Naive thymus-derived CD4-positive, alpha-beta T cell (primary cell): ENCODE measurements around the gene ITSN2. TPM values are rescaled to one million over a fixed set of nuclear protein-coding genes. Genes with fewer than 3 reads are reported as not detected.
"Not testable (repeated sequence)": the region's sequence is repeated elsewhere in the genome, so short reads cannot be mapped to it uniquely, and the experiment has no call there.

Experiments used
- ATAC-seq: fragments of 150-1000 bp; cut with Tn5 transposase; 2 replicates; pipeline ENCODE4 v1.10.0; 2021; ENCODE audit warnings: mild to moderate bottlenecking, moderate library complexity
- CTCF ChIA-PET: fragments of 350-600 bp; sonication (Branson Sonifier 250); formaldehyde crosslinking; loops from one replicate; lab custom pipeline; 2021; ENCODE audit warnings: antibody characterized with exemption; lab: Charles Lee
- POLR2A ChIA-PET: fragments of 350-600 bp; sonication (Branson Sonifier 250); formaldehyde crosslinking; loops from one replicate; lab custom pipeline; 2021; ENCODE audit warnings: antibody characterized with exemption, inconsistent platforms; lab: Charles Lee
- DNase-seq, 9 donors: peaks; one replicate each; pipeline versions ENCODE4 v3.0.0 to v3.0.0-alpha.2; 2020 to 2022; ENCODE audit warnings: mixed read lengths in 1 of 9
- H3K27ac ChIP-seq: one replicate; pipeline ENCODE4 v1.7.0; 2013; ENCODE audit warnings: mild to moderate bottlenecking, low read depth, low read length, moderate library complexity
- H3K27me3 ChIP-seq, 2 donors: one replicate each; pipeline ENCODE4 v1.7.0; 2013; ENCODE audit warnings: low read length in 2 of 2, mild to moderate bottlenecking in 2 of 2, moderate library complexity in 2 of 2; ENCODE audit not compliant: control insufficient read depth in 2 of 2, insufficient read depth in 2 of 2
- H3K36me3 ChIP-seq, 3 experiments: 1 replicate in 2 of 3; 2 replicates in 1 of 3; pipeline ENCODE4 v1.7.0; 2013; ENCODE audit warnings: low read length in 3 of 3, mild to moderate bottlenecking in 3 of 3, moderate library complexity in 1 of 3; ENCODE audit not compliant: insufficient read depth in 3 of 3, control insufficient read depth in 2 of 3
- H3K4me1 ChIP-seq, 2 donors: one replicate each; pipeline ENCODE4 v1.7.0; 2013; ENCODE audit warnings: low read length in 2 of 2, mild to moderate bottlenecking in 2 of 2, moderate library complexity in 1 of 2; ENCODE audit not compliant: control insufficient read depth in 2 of 2, insufficient read depth in 2 of 2
- H3K4me3 ChIP-seq: 2 replicates; pipeline ENCODE4 v1.7.0; 2013; ENCODE audit warnings: mild to moderate bottlenecking, low read length
- H3K9me3 ChIP-seq, 3 experiments: 1 replicate in 2 of 3; 2 replicates in 1 of 3; pipeline ENCODE4 v1.7.0; 2013; ENCODE audit warnings: low read length in 3 of 3; ENCODE audit not compliant: control insufficient read depth in 2 of 3
- H3K27ac Mint-ChIP-seq, 9 donors: one replicate each; pipeline ENCODE4 v1.8.0; 2020 to 2022; ENCODE audit warnings: mixed read lengths in 9 of 9, mild to moderate bottlenecking in 8 of 9, moderate library complexity in 5 of 9, inconsistent platforms in 2 of 9
- H3K27me3 Mint-ChIP-seq, 5 donors: one replicate each; pipeline ENCODE4 v1.8.0; 2021 to 2022; ENCODE audit warnings: mixed read lengths in 5 of 5, mild to moderate bottlenecking in 1 of 5
- H3K36me3 Mint-ChIP-seq, 5 donors: one replicate each; pipeline ENCODE4 v1.8.0; 2020 to 2022; ENCODE audit warnings: mixed read lengths in 5 of 5, mild to moderate bottlenecking in 3 of 5, inconsistent platforms in 1 of 5
- H3K4me1 Mint-ChIP-seq, 7 donors: one replicate each; pipeline ENCODE4 v1.8.0; 2020 to 2022; ENCODE audit warnings: mixed read lengths in 7 of 7, mild to moderate bottlenecking in 3 of 7, inconsistent platforms in 1 of 7
- H3K4me3 Mint-ChIP-seq, 10 donors: one replicate each; pipeline ENCODE4 v1.8.0; 2020 to 2022; ENCODE audit warnings: mild to moderate bottlenecking in 10 of 10, mixed read lengths in 10 of 10, moderate library complexity in 6 of 10, inconsistent platforms in 2 of 10
- H3K9me3 Mint-ChIP-seq, 11 donors: one replicate each; pipeline ENCODE4 v1.8.0; 2020 to 2022; ENCODE audit warnings: mixed read lengths in 11 of 11, mild to moderate bottlenecking in 4 of 11, inconsistent platforms in 1 of 11, moderate library complexity in 1 of 11
- intact Hi-C, 2 donors: fragments of 100-400 bp; cut with micrococcal nuclease; formaldehyde crosslinking; loops; one replicate each; pipeline ENCODE4 v1.15.1; 2023
- polyA plus RNA-seq, 2 donors: library from polyadenylated mRNA; unstranded; fragments of 300-500 nt; fragmentation: Illumina TruSeq; gene quantifications; one replicate each; pipeline ENCODE4 v1.2.3, GENCODE V29; 2021
- total RNA-seq, 6 experiments: library from RNA in 5 of 6; stranded (reverse) in 5 of 6; gene quantifications; 1 replicate in 5 of 6; 2 replicates in 1 of 6; pipeline ENCODE4 v1.2.3 and lab custom pipeline; 2021 to 2026

The ITSN2 gene
- total and polyA plus RNA-seq, 7 experiments from 2014 or later = 53.0 to 133 (median 91.5) TPM

- no peaks in the 10 kb centered on the region for H3K27me3 ChIP-seq
- peaks cover 0 to 3% (median 0%) of the 10 kb centered on the region in 5 donors for H3K27me3 Mint-ChIP-seq
- H3K27ac Mint-ChIP-seq = peak overlapping the region; percentile 88 to 95 (median 93)
- peak overlapping the region; percentile 77 for H3K4me3 ChIP-seq
- peaks cover 7 to 26% of the 10 kb centered on the region in 2 donors for H3K4me1 ChIP-seq
- peak overlapping the region; percentile 88 to 98 (median 92) for H3K4me3 Mint-ChIP-seq
- CTCF ChIA-PET = interaction anchor here (0.6 kb wide), 1 partner anchor 273 kb away, joined by 4 read pairs; no protein-coding TSS in a partner anchor
- POLR2A ChIA-PET = interaction anchor here (0.6 to 2.5 kb wide), 7 partner anchors 8 to 477 kb away, joined by 3 to 16 read pairs (median 3); partner anchors contain the start of genes CENPO and PTRHD1
- H3K9me3 ChIP-seq = no peaks in the 10 kb centered on the region
- peaks cover 0 to 5% (median 0%) of the 10 kb centered on the region in 11 donors for H3K9me3 Mint-ChIP-seq
- H3K4me1 Mint-ChIP-seq = peaks cover 31 to 53% (median 37%) of the 10 kb centered on the region in 7 donors
- intact Hi-C loops = loop anchor here (1.0 to 10.0 kb wide), 11 partner anchors 9 to 683 kb away; partner anchors contain the start of genes CENPO (in 2 of the 2), DNAJC27 (in 2 of the 2), PTRHD1 (in 2 of the 2) and SF3B6 (in 2 of the 2)
- no peaks in the 10 kb centered on the region for H3K36me3 ChIP-seq
- H3K27ac ChIP-seq = peak overlapping the region; percentile 99
- peak; percentile 28 for ATAC-seq
- H3K36me3 Mint-ChIP-seq = peaks cover 0 to 14% (median 5%) of the 10 kb centered on the region in 5 donors
- peak; percentile 22 to 76 (median 68) for DNase-seq
Observed at GRCh38 chr2:24359129-24360049, 947 bp downstream of the ITSN2 start.

GRCh38 chr2:24357767-24358166 is 2.6 kb downstream of the ITSN2 start:
- H3K27me3 ChIP-seq, H3K4me3 ChIP-seq, H3K27ac ChIP-seq, ATAC-seq, H3K36me3 ChIP-seq, H3K9me3 ChIP-seq, H3K9me3 Mint-ChIP-seq, H3K27me3 Mint-ChIP-seq, CTCF ChIA-PET, DNase-seq: not testable (repeated sequence)
- H3K36me3 Mint-ChIP-seq = peaks cover 0 to 14% (median 5%) of the 10 kb centered on the region in 5 donors
- intact Hi-C loops = loop anchor here in 1 of 2 donors (10.0 kb wide), 1 partner anchor 53 kb away; no protein-coding TSS in a partner anchor
- H3K27ac Mint-ChIP-seq = peak overlapping the region in 4 of 9 donors; percentile 28 to 95 (median 73)
- H3K4me1 Mint-ChIP-seq = peaks cover 37 to 70% (median 53%) of the 10 kb centered on the region in 7 donors
- POLR2A ChIA-PET = interaction anchor here (1.3 kb wide), 1 partner anchor 435 kb away, joined by 4 read pairs; no protein-coding TSS in a partner anchor
- H3K4me3 Mint-ChIP-seq = peak overlapping the region; percentile 41 to 98 (median 90)
- peaks cover 18 to 35% of the 10 kb centered on the region in 2 donors for H3K4me1 ChIP-seq

GRCh38 chr2:24357115-24357514 is 3.2 kb downstream of the ITSN2 start:
- H3K4me3 ChIP-seq, DNase-seq, H3K9me3 Mint-ChIP-seq, H3K36me3 ChIP-seq, ATAC-seq, H3K27me3 ChIP-seq, CTCF ChIA-PET, H3K27ac ChIP-seq, H3K27me3 Mint-ChIP-seq, H3K9me3 ChIP-seq, POLR2A ChIA-PET: not testable (repeated sequence)
- peaks cover 37 to 69% (median 58%) of the 10 kb centered on the region in 7 donors for H3K4me1 Mint-ChIP-seq
- H3K36me3 Mint-ChIP-seq = peaks cover 0 to 14% (median 5%) of the 10 kb centered on the region in 5 donors
- peak overlapping the region in 9 of 10 donors; percentile 10 to 76 (median 52) for H3K4me3 Mint-ChIP-seq
- intact Hi-C loops = loop anchor here in 1 of 2 donors (10.0 kb wide), 1 partner anchor 52 kb away; no protein-coding TSS in a partner anchor
- H3K4me1 ChIP-seq = peaks cover 23 to 42% of the 10 kb centered on the region in 2 donors
- H3K27ac Mint-ChIP-seq = peak overlapping the region in 3 of 9 donors; percentile 28 to 60 (median 49)

GRCh38 chr2:24354957-24355356 is 5.4 kb downstream of the ITSN2 start:
- POLR2A ChIA-PET = interaction anchor here (0.9 kb wide), 1 partner anchor 10 kb away, joined by 4 read pairs; no protein-coding TSS in a partner anchor
- no peak for DNase-seq
- intact Hi-C loops = loop anchor here in 1 of 2 donors (10.0 kb wide), 1 partner anchor 50 kb away; no protein-coding TSS in a partner anchor

GRCh38 chr2:24354395-24354794 is 5.9 kb downstream of the ITSN2 start:
- no peaks in the 10 kb centered on the region for H3K27me3 Mint-ChIP-seq
- peaks cover 34 to 57% of the 10 kb centered on the region in 2 donors for H3K4me1 ChIP-seq
- no peak overlapping the region for H3K27ac Mint-ChIP-seq
- CTCF ChIA-PET = no interaction called here
- H3K27ac ChIP-seq = no peak overlapping the region
- no peaks in the 10 kb centered on the region for H3K27me3 ChIP-seq
- H3K9me3 ChIP-seq = no peaks in the 10 kb centered on the region
- H3K4me3 ChIP-seq = peak overlapping the region; percentile 35
- H3K4me1 Mint-ChIP-seq = peaks cover 41 to 88% (median 78%) of the 10 kb centered on the region in 7 donors
- H3K4me3 Mint-ChIP-seq = peak overlapping the region in 7 of 10 donors; percentile 11 to 66 (median 35)
- H3K36me3 Mint-ChIP-seq = peaks cover 0 to 14% (median 5%) of the 10 kb centered on the region in 5 donors
- POLR2A ChIA-PET = interaction anchor here (0.9 kb wide), 1 partner anchor 9 kb away, joined by 4 read pairs; no protein-coding TSS in a partner anchor
- H3K9me3 Mint-ChIP-seq = peaks cover 0 to 3% (median 0%) of the 10 kb centered on the region in 11 donors
- ATAC-seq = peak; percentile 47
- DNase-seq = no peak
- intact Hi-C loops = loop anchor here in 1 of 2 donors (10.0 kb wide), 1 partner anchor 50 kb away; no protein-coding TSS in a partner anchor
- H3K36me3 ChIP-seq = no peaks in the 10 kb centered on the region

More at GRCh38 chr2:24354957-24355356, 5.4 kb downstream of the ITSN2 start:
- peak; percentile 37 for ATAC-seq
- CTCF ChIA-PET = interaction anchor here (0.6 kb wide), 1 partner anchor 240 kb away, joined by 3 read pairs; no protein-coding TSS in a partner anchor
- Mint-ChIP-seq H3K9me3 (peaks cover 0 to 3% (median 0%) of the 10 kb centered on the region in 11 donors), H3K4me3 (peak overlapping the region; percentile 9 to 78 (median 62)), H3K27me3 (no peaks in the 10 kb centered on the region), H3K4me1 (peaks cover 38 to 82% (median 72%) of the 10 kb centered on the region in 7 donors), H3K27ac (peak overlapping the region in 5 of 9 donors; percentile 10 to 44 (median 38)), H3K36me3 (peaks cover 0 to 14% (median 5%) of the 10 kb centered on the region in 5 donors)
- H3K27ac ChIP-seq = no peak overlapping the region
- H3K9me3 ChIP-seq = no peaks in the 10 kb centered on the region
- H3K4me1 ChIP-seq = peaks cover 34 to 54% of the 10 kb centered on the region in 2 donors
- no peak overlapping the region for H3K4me3 ChIP-seq
- H3K36me3 ChIP-seq = no peaks in the 10 kb centered on the region
- H3K27me3 ChIP-seq = no peaks in the 10 kb centered on the region

- Histone ChIP-seq H3K4me3 (peak overlapping the region; percentile 35), H3K36me3 (no peaks in the 10 kb centered on the region), H3K4me1 (peaks cover 37 to 58% of the 10 kb centered on the region in 2 donors), H3K27me3 (no peaks in the 10 kb centered on the region), H3K27ac (no peak overlapping the region), H3K9me3 (no peaks in the 10 kb centered on the region)
- peaks cover 40 to 90% (median 80%) of the 10 kb centered on the region in 7 donors for H3K4me1 Mint-ChIP-seq
- peaks cover 0 to 12% (median 5%) of the 10 kb centered on the region in 5 donors for H3K36me3 Mint-ChIP-seq
- intact Hi-C loops = loop anchor here in 1 of 2 donors (10.0 kb wide), 1 partner anchor 49 kb away; no protein-coding TSS in a partner anchor
- ChIA-PET POLR2A (no interaction called here), CTCF (no interaction called here)
- no peak for DNase-seq
- no peaks in the 10 kb centered on the region for H3K27me3 Mint-ChIP-seq
- ATAC-seq = no peak
- H3K9me3 Mint-ChIP-seq = peaks cover 0 to 3% (median 0%) of the 10 kb centered on the region in 11 donors
- H3K4me3 Mint-ChIP-seq = peak overlapping the region in 7 of 10 donors; percentile 11 to 66 (median 35)
- H3K27ac Mint-ChIP-seq = no peak overlapping the region
Observed at GRCh38 chr2:24353973-24354372, 6.4 kb downstream of the ITSN2 start.
